ENCODE measurements around the gene TDRD12. TPM values are rescaled to one million over a fixed set of nuclear protein-coding genes. Genes with fewer than 3 reads are reported as not detected.

The TDRD12 gene
- total and polyA plus RNA-seq, 2 of the 13 experiments (the other 11 are each of a cell fraction or from before 2014, with no cell fraction given): 0.03 to 0.40 TPM

DNA sequence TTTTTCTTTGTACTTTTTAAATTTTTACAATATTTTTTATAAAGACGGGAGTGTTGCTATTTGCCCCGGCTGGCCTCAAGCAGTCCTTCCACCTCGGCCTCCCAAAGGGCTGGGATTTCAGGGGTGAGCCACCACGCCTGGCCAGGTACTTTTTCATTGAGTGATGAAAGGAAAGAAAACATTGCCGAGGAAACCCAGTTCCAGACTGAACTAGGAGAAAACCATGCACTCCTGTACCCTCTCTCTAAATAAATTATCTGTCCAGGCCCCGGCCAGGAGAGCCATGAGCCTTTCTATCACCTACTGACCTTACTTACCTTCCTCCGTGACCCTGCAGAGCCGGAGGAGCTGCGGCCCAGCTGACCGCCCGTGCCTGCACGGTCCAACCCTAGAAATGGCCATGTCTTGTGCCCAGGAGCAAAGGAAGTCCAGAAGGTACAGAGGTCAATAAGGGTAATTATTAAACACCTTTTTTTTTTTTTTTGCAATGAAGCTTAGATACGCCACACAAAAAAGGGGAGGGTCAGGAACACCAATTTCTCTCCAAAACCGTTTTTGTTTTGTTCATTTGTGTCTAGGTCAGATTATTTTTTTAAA lies 149.9 kb downstream of the TDRD12 start, which contains the start of gene SLC7A9 (continued):
- TF ChIP-seq, protein P1, sequence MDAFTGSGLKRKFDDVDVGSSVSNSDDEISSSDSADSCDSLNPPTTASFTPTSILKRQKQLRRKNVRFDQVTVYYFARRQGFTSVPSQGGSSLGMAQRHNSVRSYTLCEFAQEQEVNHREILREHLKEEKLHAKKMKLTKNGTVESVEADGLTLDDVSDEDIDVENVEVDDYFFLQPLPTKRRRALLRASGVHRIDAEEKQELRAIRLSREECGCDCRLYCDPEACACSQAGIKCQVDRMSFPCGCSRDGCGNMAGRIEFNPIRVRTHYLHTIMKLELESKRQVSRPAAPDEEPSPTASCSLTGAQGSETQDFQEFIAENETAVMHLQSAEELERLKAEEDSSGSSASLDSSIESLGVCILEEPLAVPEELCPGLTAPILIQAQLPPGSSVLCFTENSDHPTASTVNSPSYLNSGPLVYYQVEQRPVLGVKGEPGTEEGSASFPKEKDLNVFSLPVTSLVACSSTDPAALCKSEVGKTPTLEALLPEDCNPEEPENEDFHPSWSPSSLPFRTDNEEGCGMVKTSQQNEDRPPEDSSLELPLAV (CRISPR knock-in tag; conservative IDR thresholded peaks at IDR 0.05; ENCODE audit: low read depth): no peak
- TF ChIP-seq PHF20 (CRISPR knock-in tag; IDR thresholded peaks at IDR 0.05) (0 out of 2 replicates have a peak, but pooled peaks have one; percentile 35), ZFY (CRISPR knock-in tag; IDR thresholded peaks at IDR 0.05) (peak; percentile 2; the same call in 1 of the 2 replicates), KLF9 (CRISPR knock-in tag; IDR thresholded peaks at IDR 0.05; ENCODE audit: low read depth) (no peak), ZNF746 (CRISPR knock-in tag; IDR thresholded peaks at IDR 0.05) (no peak), NFE2 (CRISPR knock-in tag; IDR thresholded peaks at IDR 0.05) (no peak), KAT7 (CRISPR knock-in tag; IDR thresholded peaks at IDR 0.05; ENCODE audit: borderline replicate concordance) (no peak), KLF6 (CRISPR knock-in tag; IDR thresholded peaks at IDR 0.05) (no peak), CHD2 (IDR thresholded peaks at IDR 0.05; ENCODE audit: low read depth, low read length) (no peak), FOXA1 (IDR thresholded peaks at IDR 0.05) (no peak), FOXA1 (CRISPR knock-in tag; IDR thresholded peaks at IDR 0.05) (no peak), KDM5A (IDR thresholded peaks at IDR 0.05; ENCODE audit: borderline replicate concordance, low read length) (no peak), NR2F1 (CRISPR knock-in tag; IDR thresholded peaks at IDR 0.05) (0 out of 4 replicates have a peak, but pooled peaks of 1 of the 2 experiments have one; percentile 35), PAX8 (CRISPR knock-in tag; IDR thresholded peaks at IDR 0.05; ENCODE audit: borderline replicate concordance) (no peak), ZNF878 (CRISPR knock-in tag; IDR thresholded peaks at IDR 0.05) (no peak), FOXK2 (IDR thresholded peaks at IDR 0.05) (no peak), ZNF10 (CRISPR knock-in tag; IDR thresholded peaks at IDR 0.05; ENCODE audit: borderline replicate concordance, low read depth) (no peak), ZNF460 (CRISPR knock-in tag; IDR thresholded peaks at IDR 0.05; ENCODE audit: borderline replicate concordance) (peak; percentile 41; the same call in 1 of the 2 replicates)
- TF ChIP-seq, protein P2, sequence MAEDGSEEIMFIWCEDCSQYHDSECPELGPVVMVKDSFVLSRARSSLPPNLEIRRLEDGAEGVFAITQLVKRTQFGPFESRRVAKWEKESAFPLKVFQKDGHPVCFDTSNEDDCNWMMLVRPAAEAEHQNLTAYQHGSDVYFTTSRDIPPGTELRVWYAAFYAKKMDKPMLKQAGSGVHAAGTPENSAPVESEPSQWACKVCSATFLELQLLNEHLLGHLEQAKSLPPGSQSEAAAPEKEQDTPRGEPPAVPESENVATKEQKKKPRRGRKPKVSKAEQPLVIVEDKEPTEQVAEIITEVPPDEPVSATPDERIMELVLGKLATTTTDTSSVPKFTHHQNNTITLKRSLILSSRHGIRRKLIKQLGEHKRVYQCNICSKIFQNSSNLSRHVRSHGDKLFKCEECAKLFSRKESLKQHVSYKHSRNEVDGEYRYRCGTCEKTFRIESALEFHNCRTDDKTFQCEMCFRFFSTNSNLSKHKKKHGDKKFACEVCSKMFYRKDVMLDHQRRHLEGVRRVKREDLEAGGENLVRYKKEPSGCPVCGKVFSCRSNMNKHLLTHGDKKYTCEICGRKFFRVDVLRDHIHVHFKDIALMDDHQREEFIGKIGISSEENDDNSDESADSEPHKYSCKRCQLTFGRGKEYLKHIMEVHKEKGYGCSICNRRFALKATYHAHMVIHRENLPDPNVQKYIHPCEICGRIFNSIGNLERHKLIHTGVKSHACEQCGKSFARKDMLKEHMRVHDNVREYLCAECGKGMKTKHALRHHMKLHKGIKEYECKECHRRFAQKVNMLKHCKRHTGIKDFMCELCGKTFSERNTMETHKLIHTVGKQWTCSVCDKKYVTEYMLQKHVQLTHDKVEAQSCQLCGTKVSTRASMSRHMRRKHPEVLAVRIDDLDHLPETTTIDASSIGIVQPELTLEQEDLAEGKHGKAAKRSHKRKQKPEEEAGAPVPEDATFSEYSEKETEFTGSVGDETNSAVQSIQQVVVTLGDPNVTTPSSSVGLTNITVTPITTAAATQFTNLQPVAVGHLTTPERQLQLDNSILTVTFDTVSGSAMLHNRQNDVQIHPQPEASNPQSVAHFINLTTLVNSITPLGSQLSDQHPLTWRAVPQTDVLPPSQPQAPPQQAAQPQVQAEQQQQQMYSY (CRISPR knock-in tag; IDR thresholded peaks at IDR 0.05): no peak
- TF ChIP-seq, protein P3, sequence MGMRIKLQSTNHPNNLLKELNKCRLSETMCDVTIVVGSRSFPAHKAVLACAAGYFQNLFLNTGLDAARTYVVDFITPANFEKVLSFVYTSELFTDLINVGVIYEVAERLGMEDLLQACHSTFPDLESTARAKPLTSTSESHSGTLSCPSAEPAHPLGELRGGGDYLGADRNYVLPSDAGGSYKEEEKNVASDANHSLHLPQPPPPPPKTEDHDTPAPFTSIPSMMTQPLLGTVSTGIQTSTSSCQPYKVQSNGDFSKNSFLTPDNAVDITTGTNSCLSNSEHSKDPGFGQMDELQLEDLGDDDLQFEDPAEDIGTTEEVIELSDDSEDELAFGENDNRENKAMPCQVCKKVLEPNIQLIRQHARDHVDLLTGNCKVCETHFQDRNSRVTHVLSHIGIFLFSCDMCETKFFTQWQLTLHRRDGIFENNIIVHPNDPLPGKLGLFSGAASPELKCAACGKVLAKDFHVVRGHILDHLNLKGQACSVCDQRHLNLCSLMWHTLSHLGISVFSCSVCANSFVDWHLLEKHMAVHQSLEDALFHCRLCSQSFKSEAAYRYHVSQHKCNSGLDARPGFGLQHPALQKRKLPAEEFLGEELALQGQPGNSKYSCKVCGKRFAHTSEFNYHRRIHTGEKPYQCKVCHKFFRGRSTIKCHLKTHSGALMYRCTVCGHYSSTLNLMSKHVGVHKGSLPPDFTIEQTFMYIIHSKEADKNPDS (CRISPR knock-in tag; IDR thresholded peaks at IDR 0.05): no peak
- TF ChIP-seq, protein P4, sequence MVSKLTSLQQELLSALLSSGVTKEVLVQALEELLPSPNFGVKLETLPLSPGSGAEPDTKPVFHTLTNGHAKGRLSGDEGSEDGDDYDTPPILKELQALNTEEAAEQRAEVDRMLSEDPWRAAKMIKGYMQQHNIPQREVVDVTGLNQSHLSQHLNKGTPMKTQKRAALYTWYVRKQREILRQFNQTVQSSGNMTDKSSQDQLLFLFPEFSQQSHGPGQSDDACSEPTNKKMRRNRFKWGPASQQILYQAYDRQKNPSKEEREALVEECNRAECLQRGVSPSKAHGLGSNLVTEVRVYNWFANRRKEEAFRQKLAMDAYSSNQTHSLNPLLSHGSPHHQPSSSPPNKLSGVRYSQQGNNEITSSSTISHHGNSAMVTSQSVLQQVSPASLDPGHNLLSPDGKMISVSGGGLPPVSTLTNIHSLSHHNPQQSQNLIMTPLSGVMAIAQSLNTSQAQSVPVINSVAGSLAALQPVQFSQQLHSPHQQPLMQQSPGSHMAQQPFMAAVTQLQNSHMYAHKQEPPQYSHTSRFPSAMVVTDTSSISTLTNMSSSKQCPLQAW (CRISPR knock-in tag; IDR thresholded peaks at IDR 0.05): peak; percentile 75
- TF ChIP-seq, protein P5, sequence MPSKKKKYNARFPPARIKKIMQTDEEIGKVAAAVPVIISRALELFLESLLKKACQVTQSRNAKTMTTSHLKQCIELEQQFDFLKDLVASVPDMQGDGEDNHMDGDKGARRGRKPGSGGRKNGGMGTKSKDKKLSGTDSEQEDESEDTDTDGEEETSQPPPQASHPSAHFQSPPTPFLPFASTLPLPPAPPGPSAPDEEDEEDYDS (CRISPR knock-in tag; IDR thresholded peaks at IDR 0.05): peak; percentile 15; the same call in 1 of the 2 replicates

Data from HepG2 (cell line).